Mucosa of gallbladder (tissue), 1 donor: Measurements from ENCODE around the gene RNPEP. TPM values are rescaled to one million over a fixed set of nuclear protein-coding genes. Genes with fewer than 3 reads are reported as not detected.
"Not testable (repeated sequence)": the region's sequence is repeated elsewhere in the genome, so short reads cannot be mapped to it uniquely, and the experiment has no call there.

ENCODE experiments used
- DNase-seq: peaks from one replicate; pipeline ENCODE4 v3.0.0-alpha.2; 2020; ENCODE audit warnings: low spot score
- total RNA-seq: library from RNA; stranded (reverse); gene quantifications from one replicate; pipeline ENCODE4 v1.2.1, GENCODE V29; 2021
- donor health status: DM: no; HTN: no; CAD: no.

RNPEP gene
- total RNA-seq, 1 donor from 2014 or later = 78.8 TPM

- DNase-seq = not testable (repeated sequence)
Measured at GRCh38 chr1:201962382-201962781, 20.1 kb upstream of the RNPEP start.

GRCh38 chr1:201964261-201964660, 18.2 kb upstream of the RNPEP start:
- DNase-seq = no peak

GRCh38 chr1:201966171-201966570, 16.3 kb upstream of the RNPEP start:
- no peak for DNase-seq

GRCh38 chr1:201968202-201968925, 14.1 kb upstream of the RNPEP start:
- no peak for DNase-seq

GRCh38 chr1:201970334-201971159, 11.9 kb upstream of the RNPEP start:
- no peak for DNase-seq

- DNase-seq = peak; percentile 77
Measured at GRCh38 chr1:201982082-201982622, 296 bp upstream of the RNPEP start.

GRCh38 chr1:201983380-201983805, 945 bp downstream of the RNPEP start:
- no peak for DNase-seq

GRCh38 chr1:201984446-201984845, 2.0 kb downstream of the RNPEP start:
- no peak for DNase-seq

- no peak for DNase-seq
Measured at GRCh38 chr1:201985355-201985754, 2.9 kb downstream of the RNPEP start.

GRCh38 chr1:201988601-201989000, 6.2 kb downstream of the RNPEP start:
- DNase-seq = no peak

GRCh38 chr1:201989354-201990128, 7.1 kb downstream of the RNPEP start:
- DNase-seq = no peak

- DNase-seq = no peak
Measured at GRCh38 chr1:201990427-201990826, 8.0 kb downstream of the RNPEP start.

GRCh38 chr1:201999625-202000238, 17.3 kb downstream of the RNPEP start:
- no peak for DNase-seq

GRCh38 chr1:202002507-202002906, 20.1 kb downstream of the RNPEP start:
- no peak for DNase-seq

GRCh38 chr1:202004711-202005110, 22.3 kb downstream of the RNPEP start:
- DNase-seq = no peak

- DNase-seq = no peak
Measured at GRCh38 chr1:202005958-202006357, 23.5 kb downstream of the RNPEP start.

- no peak for DNase-seq
Measured at GRCh38 chr1:202007304-202007703, 24.9 kb downstream of the RNPEP start.

- DNase-seq = peak; percentile 88
Measured at GRCh38 chr1:202007805-202008489, 25.5 kb downstream of the RNPEP start.

- peak; percentile 89 for DNase-seq
Measured at GRCh38 chr1:202009326-202010179, 27.1 kb downstream of the RNPEP start.
